Lung (tissue), 12 donors: ENCODE data around the gene TOB2. TPM values are rescaled to one million over a fixed set of nuclear protein-coding genes. Genes with fewer than 3 reads are reported as not detected.
A peak's percentile ranks its signal among the peaks of the same experiment; 100 is the strongest.

ENCODE experiments used
- ATAC-seq: fragments of 200-7000 bp; cut with Tn5 transposase; one replicate; pipeline ENCODE4 v1.9.1; 2020; ENCODE audit warnings: moderate number of reproducible peaks; ENCODE audit not compliant: insufficient read depth, low FRiP score
- DNase-seq, 3 donors: peaks; one replicate each; pipeline ENCODE4 v3.0.0-alpha.2; 2013 to 2017
- H3K27ac ChIP-seq, 2 donors: one replicate each; pipeline ENCODE4 v1.5.1; 2013; ENCODE audit warnings: mild to moderate bottlenecking in 2 of 2, moderate library complexity in 2 of 2, control low read depth in 1 of 2, inconsistent platforms in 1 of 2, low read depth in 1 of 2, low read length in 1 of 2
- H3K27me3 ChIP-seq, 3 donors: one replicate each; pipeline ENCODE4 v1.5.1; 2013; ENCODE audit warnings: low read length in 2 of 3; ENCODE audit not compliant: control insufficient read depth in 3 of 3, insufficient read depth in 3 of 3
- H3K36me3 ChIP-seq, 4 donors: one replicate each; pipeline ENCODE4 v1.5.1; 2013; ENCODE audit warnings: low read length in 4 of 4, mild to moderate bottlenecking in 1 of 4, moderate library complexity in 1 of 4; ENCODE audit not compliant: control insufficient read depth in 4 of 4, insufficient read depth in 4 of 4
- H3K4me1 ChIP-seq, 5 donors: one replicate each; pipeline ENCODE4 v1.5.1; 2013; ENCODE audit warnings: low read length in 5 of 5, mild to moderate bottlenecking in 2 of 5, moderate library complexity in 1 of 5; ENCODE audit not compliant: control insufficient read depth in 5 of 5, insufficient read depth in 5 of 5
- H3K4me3 ChIP-seq: one replicate; pipeline ENCODE4 v1.5.1; 2013; ENCODE audit warnings: mild to moderate bottlenecking, control low read depth, moderate library complexity
- H3K9ac ChIP-seq, 2 donors: one replicate each; pipeline ENCODE4 v1.5.1; 2013; ENCODE audit warnings: low read length in 2 of 2, control low read depth in 1 of 2; ENCODE audit not compliant: insufficient read depth in 1 of 2
- H3K9me3 ChIP-seq, 4 donors: one replicate each; pipeline ENCODE4 v1.5.1; 2013; ENCODE audit warnings: low read length in 3 of 4, mild to moderate bottlenecking in 1 of 4, moderate library complexity in 1 of 4; ENCODE audit not compliant: control insufficient read depth in 4 of 4, insufficient read depth in 3 of 4
- CTCF ChIP-seq: IDR thresholded peaks from 2 replicates; pipeline ENCODE4 v1.5.1; 2012; ENCODE audit warnings: mild to moderate bottlenecking; ENCODE audit errors: control extremely low read depth, extremely low read depth
- WGBS, 2 donors: extraction: QIAGEN DNeasy Blood & Tissue Kit; methylation state at CpG; one replicate each; pipeline ENCODE4 v1.1.7; 2013; 5-methylcytosine and 5-hydroxymethylcytosine counted together
- polyA plus RNA-seq, 2 donors: library from polyadenylated mRNA; stranded (reverse); fragments of 200-250 nt; gene quantifications; one replicate each; pipeline ENCODE4 v1.2.1, GENCODE V29; 2013
- total RNA-seq, 2 donors: library from RNA; depleted of rRNA in 1 of 2; stranded (reverse); fragments of >200 nt in 1 of 2; gene quantifications; one replicate each; pipeline ENCODE4 v1.2.1, GENCODE V29; 2014 to 2021
- donor health status: control.
- donor health status: control.
- donor health status: Bipolar disorder and iron deficiency.
- donor health status: healthy.
- donor health status: DM: yes; HTN: yes; CAD: no.

The TOB2 gene
- total and polyA plus RNA-seq, 4 donors: 15.4 to 46.7 (median 23.5) TPM

GRCh38 chr22:41407433-41407832, 39.2 kb downstream of the TOB2 start:
- DNase-seq: no peak
- no peak for ATAC-seq
- WGBS, 2 donors: 91 to 94% methylated on average over 3 of the region's 3 CpGs
- Histone ChIP-seq H3K27ac (peak overlapping the region in 1 of 2 donors; percentile 9), H3K36me3 (no peaks in the 10 kb centered on the region), H3K27me3 (no peaks in the 10 kb centered on the region), H3K4me3 (no peak overlapping the region), H3K9ac (no peak overlapping the region), H3K9me3 (no peaks in the 10 kb centered on the region), H3K4me1 (peaks cover 0 to 14% (median 4%) of the 10 kb centered on the region in 5 donors)
- TF ChIP-seq CTCF: no peak

GRCh38 chr22:41406410-41406809, 40.2 kb downstream of the TOB2 start:
- Histone ChIP-seq H3K27me3 (no peaks in the 10 kb centered on the region), H3K36me3 (no peaks in the 10 kb centered on the region), H3K9me3 (no peaks in the 10 kb centered on the region), H3K27ac (no peak overlapping the region), H3K4me3 (no peak overlapping the region), H3K4me1 (peaks cover 0 to 14% (median 7%) of the 10 kb centered on the region in 5 donors), H3K9ac (no peak overlapping the region)
- DNase-seq: no peak
- TF ChIP-seq CTCF: no peak
- no peak for ATAC-seq

GRCh38 chr22:41405588-41405987, 41.0 kb downstream of the TOB2 start:
- Histone ChIP-seq H3K4me3 (no peak overlapping the region), H3K27ac (no peak overlapping the region), H3K9ac (no peak overlapping the region), H3K27me3 (no peaks in the 10 kb centered on the region), H3K36me3 (no peaks in the 10 kb centered on the region), H3K4me1 (peaks cover 0 to 14% (median 5%) of the 10 kb centered on the region in 5 donors), H3K9me3 (no peaks in the 10 kb centered on the region)
- DNase-seq (no peak), ATAC-seq (no peak)
- 80 to 82% methylated on average over 8 of the region's 8 CpGs for WGBS, 2 donors
- TF ChIP-seq CTCF: no peak
